Stimulated activated CD8-positive, alpha-beta memory T cell treated with anti-CD3 and anti-CD28 coated beads, Interleukin-12 subunit alpha, Interleukin-12 subunit beta, amount 100 ng/mL, for 24 hours (primary cell): ENCODE results near the gene ALKBH5.

Source experiments
- DNase-seq: peaks from one replicate; pipeline ENCODE4 v3.0.0-alpha.2; 2020; ENCODE audit errors: extremely low read depth

Gene ALKBH5

DNA sequence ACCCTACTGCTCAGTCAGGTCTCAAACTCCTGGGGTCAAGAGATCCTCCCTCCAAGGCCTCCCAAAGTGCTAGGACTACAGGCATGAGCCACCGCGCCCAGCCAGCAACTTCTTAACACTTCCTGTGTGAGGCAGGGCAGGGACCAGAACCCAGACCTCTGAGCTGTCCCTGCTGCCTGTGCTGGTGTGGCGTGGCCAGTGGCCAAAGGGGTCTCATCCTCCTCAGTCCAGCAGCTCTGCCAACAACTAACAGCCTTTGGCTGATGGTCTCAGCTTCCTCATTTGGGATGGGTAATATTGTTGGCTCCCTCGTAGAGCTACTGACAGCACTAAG is 40.4 kb downstream of the ALKBH5 start:
- no peak for DNase-seq

DNA sequence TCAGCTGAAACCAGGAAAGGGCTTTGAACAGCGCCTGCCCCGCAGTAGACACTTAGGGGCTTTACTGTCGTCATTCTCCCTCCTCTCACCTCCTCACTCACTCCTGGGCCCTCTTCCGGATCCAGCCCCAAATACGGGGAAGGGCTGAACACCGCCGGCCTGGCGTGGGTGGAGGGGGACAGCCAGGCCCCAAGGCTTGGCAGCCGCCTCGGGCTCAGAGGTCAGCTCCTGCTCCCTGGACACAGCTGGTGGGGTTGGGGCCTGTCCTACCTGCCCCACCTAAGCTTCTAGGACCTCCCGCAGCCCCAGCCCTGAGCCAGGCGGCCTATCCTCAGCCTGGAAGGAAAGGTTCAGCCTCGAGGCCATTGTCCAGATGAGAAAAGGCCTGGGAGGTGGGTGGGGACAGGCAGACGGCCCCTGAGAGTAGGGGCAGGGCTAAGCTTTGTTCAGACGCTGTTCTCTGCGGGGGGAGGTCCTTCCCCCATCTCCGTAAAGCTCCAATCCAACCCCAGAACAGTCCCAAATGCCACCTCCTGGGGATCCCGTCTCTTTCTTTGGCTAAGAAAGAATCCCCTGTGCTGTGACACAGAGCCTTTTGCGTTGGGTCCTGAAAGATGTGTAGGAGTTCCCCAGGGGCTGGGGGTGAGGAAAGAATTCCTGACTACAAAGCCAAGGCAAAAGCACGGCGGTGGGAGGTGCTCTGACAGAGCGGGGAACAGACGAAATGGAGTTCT is 40.9 kb downstream of the ALKBH5 start:
- no peak for DNase-seq

DNA sequence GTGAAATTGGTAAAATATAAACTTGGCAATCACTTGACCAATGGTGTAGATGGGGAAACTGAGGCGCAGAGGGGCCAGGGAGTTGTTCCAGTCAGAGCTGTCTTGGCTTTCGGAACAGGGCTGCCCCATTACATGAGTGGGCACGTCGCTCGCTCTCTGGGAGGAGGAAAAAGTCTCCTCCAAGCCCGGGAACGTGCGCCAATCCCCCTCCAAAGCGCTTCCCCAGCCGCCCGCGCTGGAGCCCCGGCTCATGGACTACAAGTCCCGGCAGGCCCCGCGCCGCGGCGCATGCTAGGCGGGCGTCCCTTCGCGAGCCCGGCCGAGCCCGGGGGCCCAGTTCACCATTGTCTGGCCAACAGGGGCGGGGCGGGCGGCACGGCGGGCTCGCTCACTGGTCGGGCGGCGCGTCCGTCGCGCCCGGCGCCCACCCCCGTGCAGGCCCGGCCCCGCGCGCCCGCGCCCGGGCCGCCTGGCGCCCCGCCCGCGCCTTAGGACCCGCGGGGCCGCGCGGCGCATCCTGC is 41.6 kb downstream of the ALKBH5 start, which contains the start of gene LLGL1:
Gene LLGL1 (plus strand): TSS at position 515 of the 521 bp plus-strand sequence. CDS start 48 bp downstream, outside the sequence.
- DNase-seq, result peak; percentile 90

DNA sequence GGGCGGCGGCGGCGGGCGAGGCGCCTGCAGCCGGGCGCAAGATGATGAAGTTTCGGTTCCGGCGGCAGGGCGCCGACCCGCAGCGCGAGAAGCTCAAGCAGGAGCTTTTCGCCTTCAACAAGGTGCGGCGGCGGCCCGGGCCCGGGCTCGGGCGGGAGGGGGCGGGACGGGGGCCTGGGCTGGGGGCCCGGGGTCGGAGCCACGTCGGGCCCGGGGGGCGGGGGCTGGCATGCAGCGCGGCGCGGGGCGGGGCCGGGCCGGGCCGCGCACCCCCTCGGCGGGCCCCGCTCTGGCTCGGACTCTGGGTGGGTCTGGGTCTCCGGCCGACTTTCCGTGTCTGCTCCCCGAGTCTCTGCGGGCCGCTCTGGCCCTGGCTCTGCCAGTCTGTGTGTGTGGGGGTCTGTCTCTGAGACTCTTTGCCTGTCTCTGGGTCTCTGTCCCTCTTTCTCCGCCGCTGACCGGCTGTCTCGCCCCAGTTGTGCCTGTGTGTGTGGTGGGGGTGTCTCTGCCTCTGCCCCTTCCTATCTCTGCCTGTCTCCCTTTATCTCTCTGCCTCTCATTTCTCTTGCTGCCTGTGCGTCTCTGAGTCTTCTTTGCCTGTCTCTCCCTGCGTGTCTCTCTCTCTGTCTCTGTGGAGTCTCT is 42.1 kb downstream of the ALKBH5 start:
- DNase-seq, result no peak

DNA sequence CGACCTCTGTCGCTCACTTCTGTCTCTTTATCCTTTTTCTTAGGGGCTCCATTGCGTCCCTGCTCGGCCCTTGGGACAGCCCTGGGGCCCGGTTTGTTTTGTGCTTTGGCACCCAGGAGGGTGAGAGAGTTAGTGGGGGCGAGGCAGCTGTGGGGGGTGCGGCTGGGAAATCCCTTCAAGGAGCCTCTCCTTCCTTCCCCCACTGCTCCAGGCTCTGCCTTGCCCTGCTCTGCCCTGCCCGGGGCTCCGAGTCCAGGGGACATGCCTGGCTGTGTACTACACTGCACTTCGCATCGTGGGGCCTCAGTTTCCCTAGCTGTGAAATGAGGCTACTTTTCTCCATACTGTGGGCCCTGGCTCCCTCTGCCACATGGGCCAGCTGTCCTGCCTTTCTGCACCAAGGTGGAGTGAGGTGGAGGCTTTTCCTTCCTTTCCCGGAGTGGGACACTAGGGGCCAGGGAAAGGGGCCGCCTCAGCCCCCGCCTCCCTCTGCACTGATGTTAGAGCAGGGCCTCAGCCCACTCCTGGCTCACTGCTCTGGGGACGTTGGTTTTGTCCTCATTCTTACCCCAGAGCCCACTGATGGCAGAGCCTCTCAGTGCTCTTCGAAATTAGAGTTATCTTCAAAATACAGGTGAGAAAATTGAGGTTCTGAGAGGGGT is 42.8 kb downstream of the ALKBH5 start:
- DNase-seq, result no peak

DNA sequence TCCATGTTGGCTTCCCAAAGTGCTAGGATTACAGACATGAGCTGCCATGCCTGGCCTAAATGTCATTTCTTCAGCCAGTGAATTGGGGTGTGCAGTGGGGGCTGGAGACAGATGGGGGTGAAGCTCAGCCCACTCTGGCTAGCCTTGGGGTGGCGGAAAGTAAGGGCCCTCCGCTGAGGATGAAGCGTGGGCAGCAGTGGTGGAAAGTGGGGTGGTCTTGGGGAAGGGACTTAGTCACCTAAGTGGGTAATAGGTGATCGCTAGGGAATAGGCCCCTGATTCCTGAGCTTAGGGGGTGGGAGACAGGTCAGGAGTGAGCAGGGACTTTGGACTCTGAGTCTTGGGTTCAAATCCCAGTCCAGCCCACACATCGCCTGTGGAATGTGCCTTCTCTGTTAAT is 44.0 kb downstream of the ALKBH5 start:
- DNase-seq, result no peak

DNA sequence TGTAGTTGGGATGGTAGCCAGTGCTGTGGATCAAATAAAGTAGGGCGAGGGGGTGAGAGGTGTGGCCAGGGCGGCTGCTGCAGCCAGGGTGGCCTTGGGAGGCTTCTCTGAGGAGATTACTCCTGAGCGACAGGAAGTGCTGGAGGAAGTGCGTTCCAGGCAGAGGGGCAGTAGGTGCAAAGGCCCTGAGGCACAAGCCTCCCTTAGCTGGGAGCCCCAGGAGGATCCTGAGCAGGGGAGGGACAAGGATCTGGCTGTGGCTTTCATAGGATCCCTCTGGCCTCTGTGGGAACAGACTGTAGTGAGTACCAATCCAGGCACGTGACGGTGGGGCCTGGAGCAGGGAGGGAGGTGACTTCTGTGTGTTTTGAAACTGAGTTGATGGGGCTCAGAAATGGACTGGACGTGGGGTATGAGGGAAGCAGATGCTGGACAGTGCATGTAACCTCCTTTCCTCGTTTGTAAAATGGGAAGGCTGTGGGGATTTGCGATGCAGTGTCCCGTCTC is 44.6 kb downstream of the ALKBH5 start:
- DNase-seq, result no peak

DNA sequence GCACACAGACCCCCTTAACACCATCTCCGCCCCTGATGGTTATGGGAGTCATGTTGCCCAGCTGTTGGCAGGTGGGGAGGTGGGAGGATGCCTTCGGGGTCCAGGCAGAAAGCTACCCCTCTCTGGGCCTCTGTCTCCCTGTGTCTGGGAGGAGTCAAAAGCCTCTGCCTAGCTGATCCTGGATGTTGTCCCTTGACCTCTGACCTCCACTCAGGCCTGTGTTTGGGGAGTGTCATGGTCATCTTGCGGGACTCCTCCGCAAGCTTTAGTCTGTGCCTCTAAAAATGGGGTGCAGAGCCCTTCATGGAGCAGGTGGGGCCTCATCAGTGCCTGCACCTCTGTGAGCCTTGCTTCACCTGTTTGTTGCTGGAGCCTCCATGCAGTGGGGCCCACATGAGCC is 45.6 kb downstream of the ALKBH5 start:
- DNase-seq, result no peak

DNA sequence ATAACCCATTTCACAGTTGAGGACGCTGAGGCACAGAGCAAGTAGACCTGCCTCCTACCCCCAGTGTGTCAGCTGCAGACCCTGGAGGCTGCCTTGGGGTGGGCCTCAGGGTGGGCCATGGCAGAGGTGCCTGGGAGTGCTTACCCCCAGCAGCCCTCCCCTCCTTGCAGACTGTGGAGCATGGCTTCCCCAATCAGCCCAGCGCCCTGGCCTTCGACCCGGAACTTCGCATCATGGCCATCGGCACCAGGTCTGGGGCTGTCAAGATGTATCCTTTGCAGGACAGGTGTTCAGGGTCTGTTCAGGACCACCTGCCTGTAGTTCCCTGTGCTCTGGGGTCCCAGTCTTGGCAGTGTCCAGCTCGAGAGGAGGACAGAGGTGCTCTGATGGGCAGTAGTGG is 46.1 kb downstream of the ALKBH5 start:
- DNase-seq, result no peak

DNA sequence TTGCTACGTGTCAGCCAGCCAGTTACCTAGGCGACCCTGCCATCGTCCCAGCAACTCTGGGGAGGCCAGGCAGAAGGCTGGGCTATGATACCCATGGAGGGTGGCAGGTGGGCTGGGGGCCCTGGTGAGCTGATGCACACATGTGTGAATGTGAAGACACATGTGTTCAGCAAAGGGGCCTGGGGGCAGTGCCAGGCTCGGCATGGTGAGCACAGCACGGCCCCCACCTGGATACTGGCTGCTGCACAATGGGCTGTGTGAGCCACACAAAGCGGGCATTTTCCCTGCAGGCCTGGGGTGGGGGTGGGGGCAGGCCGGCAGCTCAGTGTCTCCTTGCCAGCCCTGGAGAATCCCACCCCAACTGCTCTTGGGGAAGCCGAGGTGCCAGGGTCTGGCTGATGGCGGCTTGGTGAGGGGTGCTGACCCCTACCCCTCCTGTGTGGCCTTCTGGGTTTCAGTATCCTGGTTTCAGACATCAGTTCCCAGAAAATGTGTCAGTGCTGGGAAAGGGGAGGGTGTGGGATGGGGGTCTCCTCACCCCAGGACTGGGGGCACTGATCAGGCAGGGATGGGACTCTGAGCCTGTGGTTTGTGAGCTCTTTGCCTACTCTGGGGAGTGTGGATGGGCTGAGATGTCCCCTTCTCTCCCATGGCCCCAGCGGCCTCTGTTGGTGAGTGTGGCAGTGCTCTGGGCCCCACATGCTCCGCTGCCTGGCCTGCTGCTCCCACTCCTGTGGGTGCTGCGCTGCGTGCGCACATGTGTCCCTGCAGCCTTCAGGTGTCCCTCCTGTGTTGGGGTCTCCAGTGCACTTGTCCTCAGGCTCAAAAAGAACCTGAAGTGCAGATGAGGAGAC is 46.9 kb downstream of the ALKBH5 start:
- DNase-seq, result no peak

DNA sequence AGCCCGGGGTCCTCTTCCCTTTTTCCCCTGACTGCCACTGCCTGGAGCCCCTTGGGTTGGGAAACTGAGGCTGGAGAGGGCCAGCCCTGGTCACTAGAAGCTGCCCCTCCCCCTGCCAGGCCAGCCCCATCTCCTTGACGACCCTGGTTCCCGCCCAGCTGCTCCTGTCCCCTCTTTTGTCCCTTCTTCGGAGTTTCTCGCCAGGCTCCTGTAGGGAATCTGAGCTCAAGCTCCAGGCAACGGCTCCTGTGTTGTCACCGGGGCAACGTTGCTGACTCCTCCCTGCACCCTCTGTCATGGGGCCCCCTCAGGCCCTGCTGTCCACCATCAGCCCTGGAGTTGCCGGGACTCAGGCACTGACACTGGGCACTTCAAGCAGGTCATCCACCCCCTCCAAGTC is 47.5 kb downstream of the ALKBH5 start:
- no peak for DNase-seq

DNA sequence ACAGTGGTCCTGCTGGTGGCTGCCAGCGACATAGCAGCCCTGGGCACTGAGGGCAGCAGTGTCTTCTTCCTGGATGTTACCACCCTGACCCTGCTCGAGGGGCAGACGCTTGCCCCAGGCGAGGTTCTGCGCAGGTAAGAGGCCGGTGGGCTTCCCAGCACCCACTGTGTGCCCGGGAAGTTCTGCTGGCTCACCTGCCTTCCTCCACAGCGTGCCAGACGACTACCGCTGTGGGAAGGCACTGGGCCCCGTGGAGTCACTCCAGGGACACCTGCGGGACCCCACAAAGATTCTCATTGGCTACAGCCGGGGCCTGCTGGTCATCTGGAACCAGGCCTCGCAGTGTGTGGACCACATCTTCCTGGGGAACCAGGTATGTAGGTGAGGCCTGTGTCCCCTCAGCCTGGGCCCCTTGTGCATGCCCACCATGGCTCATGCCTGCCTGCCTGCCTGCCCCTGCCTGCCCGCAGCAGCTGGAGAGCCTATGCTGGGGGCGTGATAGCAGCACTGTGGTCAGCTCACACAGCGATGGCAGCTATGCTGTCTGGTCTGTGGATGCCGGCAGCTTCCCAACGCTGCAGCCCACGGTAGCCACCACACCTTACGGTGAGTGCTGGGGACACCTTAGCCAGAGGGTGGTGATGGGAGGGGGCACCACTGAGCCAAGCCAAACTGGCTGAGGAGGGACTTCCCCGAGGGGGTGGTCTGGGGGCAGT is 50.3 kb downstream of the ALKBH5 start:
- DNase-seq, result no peak

DNA sequence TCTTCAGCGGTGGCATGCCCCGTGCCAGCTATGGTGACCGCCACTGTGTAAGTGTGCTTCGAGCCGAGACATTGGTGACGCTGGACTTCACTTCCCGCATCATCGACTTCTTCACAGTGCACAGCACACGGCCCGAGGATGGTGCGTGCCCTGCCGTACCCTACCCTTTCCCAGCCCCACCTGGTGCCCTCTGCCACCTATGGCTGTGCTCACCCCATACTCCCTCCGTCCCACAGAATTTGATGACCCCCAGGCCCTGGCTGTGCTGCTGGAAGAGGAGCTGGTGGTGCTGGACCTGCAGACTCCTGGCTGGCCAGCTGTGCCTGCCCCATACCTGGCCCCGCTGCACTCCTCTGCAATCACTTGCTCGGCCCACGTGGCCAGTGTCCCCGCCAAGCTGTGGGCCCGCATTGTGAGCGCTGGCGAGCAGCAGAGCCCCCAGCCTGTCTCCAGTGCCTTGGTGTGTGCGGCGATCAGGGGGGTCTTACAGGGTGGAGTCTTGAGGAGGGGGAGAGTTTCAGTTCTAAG is 51.3 kb downstream of the ALKBH5 start:
- DNase-seq, result no peak

DNA sequence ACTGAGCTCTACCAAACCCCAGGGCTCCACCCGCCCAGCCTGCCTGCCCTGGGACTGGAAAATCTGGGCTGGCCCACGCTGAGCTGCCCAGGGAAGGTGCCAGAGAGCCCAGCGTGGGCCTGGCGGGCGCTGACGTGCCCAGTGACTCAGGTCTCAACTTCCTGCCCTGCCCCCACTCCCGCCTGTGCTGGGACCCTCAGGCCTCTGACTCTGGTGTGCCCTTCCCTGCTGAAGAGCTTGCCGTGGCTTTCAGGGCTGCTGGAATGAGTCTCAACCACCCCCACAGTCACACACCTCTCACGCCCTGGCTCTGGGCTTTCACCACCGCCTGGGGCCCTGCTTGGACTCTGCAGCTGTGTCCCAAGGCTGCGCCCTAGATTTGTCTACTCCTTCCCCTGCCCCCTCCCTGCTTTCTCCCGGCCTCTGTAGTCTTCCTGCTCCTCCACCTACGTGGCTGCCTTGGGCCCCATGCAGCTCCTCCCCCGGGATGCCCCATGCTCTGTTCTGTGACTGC is 52.2 kb downstream of the ALKBH5 start:
- DNase-seq, result no peak

DNA sequence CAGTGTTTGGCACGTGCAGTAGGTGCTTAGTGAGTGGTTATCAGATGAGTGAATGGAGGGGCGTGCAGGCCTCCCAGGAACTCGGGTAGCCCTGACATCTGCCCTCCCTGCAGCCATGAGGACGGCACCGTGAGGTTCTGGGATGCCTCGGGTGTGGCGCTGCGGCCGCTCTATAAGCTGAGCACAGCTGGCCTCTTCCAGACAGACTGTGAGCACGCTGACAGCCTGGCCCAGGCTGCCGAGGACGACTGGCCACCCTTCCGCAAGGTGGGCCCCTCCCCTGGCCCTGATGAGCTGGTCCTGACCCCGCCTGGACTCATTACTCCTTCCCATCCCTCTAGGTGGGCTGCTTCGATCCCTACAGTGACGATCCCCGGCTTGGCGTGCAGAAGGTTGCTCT is 52.9 kb downstream of the ALKBH5 start:
- DNase-seq, result no peak

DNA sequence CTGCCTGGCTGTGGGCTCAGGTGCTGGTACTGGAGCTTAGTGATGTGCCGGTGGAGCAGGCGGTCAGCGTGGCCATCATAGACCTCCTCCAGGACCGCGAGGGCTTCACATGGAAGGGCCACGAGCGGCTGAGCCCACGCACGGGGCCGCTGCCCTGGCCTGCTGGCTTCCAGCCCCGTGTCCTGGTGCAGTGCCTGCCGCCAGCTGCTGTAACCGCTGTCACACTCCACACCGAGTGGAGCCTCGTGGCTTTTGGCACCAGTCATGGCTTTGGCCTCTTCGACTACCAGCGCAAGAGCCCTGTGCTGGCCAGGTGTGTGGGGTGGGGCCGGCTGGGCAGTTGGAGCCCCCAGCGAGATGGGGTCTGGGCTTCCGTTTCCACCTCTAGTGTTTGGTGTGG is 53.8 kb downstream of the ALKBH5 start:
- DNase-seq, result no peak

DNA sequence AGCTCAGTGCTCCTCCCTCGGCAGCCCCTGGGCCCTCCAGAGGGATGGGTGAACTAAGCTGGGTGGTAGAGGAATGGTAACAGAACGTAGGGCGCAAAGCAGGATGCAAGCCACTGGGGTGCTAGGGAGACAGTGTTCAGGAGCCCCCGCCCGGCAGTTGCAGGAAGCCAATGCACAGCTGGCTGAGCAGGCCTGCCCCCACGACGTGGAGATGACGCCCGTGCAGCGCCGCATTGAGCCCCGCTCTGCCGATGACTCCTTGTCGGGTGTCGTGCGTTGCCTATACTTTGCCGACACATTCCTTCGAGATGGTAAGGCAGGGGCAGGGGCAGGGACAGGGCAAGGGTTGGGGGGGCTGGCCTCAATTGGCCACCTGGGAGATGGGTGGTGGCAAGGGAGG is 54.7 kb downstream of the ALKBH5 start:
- no peak for DNase-seq

DNA sequence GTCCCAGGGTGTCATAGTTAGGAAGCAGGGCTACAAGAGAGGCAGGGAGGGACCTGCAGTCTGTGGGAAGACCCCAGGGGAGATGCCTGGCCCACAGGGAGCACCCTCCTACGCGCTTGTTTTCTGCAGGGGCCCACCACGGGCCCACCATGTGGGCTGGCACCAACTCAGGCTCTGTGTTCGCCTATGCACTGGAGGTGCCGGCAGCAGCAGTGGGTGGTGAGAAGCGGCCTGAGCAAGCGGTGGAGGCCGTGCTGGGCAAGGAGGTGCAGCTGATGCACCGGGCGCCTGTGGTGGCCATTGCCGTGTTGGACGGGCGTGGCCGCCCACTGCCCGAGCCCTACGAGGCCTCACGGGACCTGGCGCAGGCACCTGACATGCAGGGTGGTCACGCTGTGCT is 56.8 kb downstream of the ALKBH5 start:
- no peak for DNase-seq

DNA sequence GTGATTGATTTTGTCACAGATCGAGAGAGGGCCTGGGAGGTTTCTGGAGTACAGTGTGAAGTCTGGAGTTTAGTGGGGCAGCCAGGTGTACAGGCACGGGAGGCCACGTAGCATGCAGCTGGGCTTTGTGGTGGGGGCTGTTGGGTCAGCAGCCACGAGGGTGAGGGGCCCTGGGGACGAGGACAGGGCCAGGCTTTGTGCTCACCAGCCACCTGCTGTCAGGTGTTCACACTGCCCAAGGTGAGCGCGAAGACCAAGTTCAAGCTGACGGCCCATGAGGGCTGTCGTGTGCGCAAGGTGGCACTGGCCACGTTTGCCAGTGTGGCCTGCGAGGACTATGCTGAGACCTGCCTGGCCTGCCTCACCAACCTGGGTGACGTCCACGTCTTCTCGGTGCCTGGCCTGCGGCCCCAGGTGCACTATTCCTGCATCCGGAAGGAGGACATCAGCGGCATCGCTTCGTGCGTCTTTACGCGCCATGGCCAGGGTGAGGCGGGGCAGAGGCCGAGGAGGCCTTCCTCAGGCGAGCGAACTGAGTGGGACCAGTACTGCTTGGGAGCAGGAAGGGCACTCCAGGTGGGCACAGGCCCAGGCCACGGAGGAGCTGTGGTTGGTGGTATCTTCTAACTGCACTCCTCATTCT is 57.7 kb downstream of the ALKBH5 start:
- DNase-seq, result no peak
